SU-DHL-6 (cell line): ENCODE measurements around the gene ACOT4.

ENCODE experiments used
- H2AFZ ChIP-seq: fragments of 200-600 bp; sonication (generic); 2 replicates; pipeline ENCODE4 v1.6.1; 2014; ENCODE audit warnings: low read depth, mild to moderate bottlenecking, moderate library complexity, mixed read lengths, antibody characterized with exemption, low read length; ENCODE audit not compliant: severe bottlenecking
- H3F3A ChIP-seq: fragments of 200-600 bp; shearing (Covaris generic); 2 replicates; pipeline ENCODE4 v1.6.0; 2016; ENCODE audit warnings: antibody characterized with exemption, mild to moderate bottlenecking; ENCODE audit not compliant: insufficient read depth
- H3K27ac ChIP-seq: fragments of 200-600 bp; sonication (generic); 2 replicates; pipeline ENCODE4 v1.5.1; 2016; ENCODE audit warnings: low read depth, mild to moderate bottlenecking, low read length, moderate library complexity, mixed read lengths
- H3K27me3 ChIP-seq: fragments of 200-600 bp; sonication (generic), shearing (Covaris generic); 2 replicates; pipeline ENCODE4 v1.6.0; 2014; ENCODE audit warnings: mild to moderate bottlenecking, low read length
- H3K36me3 ChIP-seq: fragments of 200-600 bp; sonication (generic); 2 replicates; pipeline ENCODE4 v1.6.1; 2014; ENCODE audit warnings: mild to moderate bottlenecking, low read length, mixed read lengths
- H3K4me2 ChIP-seq: fragments of 300-600, 200-600 bp; shearing (Covaris generic), sonication (generic); 2 replicates; pipeline ENCODE4 v1.6.0; 2014; ENCODE audit warnings: low read length, low read depth, mild to moderate bottlenecking; ENCODE audit not compliant: poor library complexity, severe bottlenecking
- H3K4me3 ChIP-seq: fragments of 200-600 bp; sonication (generic); 2 replicates; pipeline ENCODE4 v1.5.1; 2014; ENCODE audit warnings: antibody characterized with exemption, low read length, mild to moderate bottlenecking, mixed read lengths; ENCODE audit not compliant: insufficient read depth, poor library complexity, severe bottlenecking
- H3K79me2 ChIP-seq: fragments of 200-600 bp; sonication (generic); 2 replicates; pipeline ENCODE4 v1.6.1; 2014; ENCODE audit warnings: mild to moderate bottlenecking, low read length, moderate library complexity; ENCODE audit not compliant: insufficient read depth
- H3K9ac ChIP-seq: fragments of 200-600 bp; sonication (generic); 2 replicates; pipeline ENCODE4 v1.7.0; 2014; ENCODE audit warnings: mild to moderate bottlenecking, low read length
- H3K9me2 ChIP-seq: fragments of 200-600 bp; sonication (generic); replicated peaks from 2 replicates; pipeline ENCODE4 v1.6.1; 2014; ENCODE audit warnings: low read length; ENCODE audit not compliant: insufficient read depth
- H3K9me3 ChIP-seq: fragments of 200-600 bp; sonication (generic); 2 replicates; pipeline ENCODE4 v1.6.1; 2014; ENCODE audit warnings: low read length, mixed read lengths; ENCODE audit not compliant: insufficient read depth
- H4K20me1 ChIP-seq: fragments of 200-600 bp; sonication (generic); 2 replicates; pipeline ENCODE4 v1.6.1; 2014; ENCODE audit warnings: low read depth, mild to moderate bottlenecking, antibody characterized with exemption, low read length, moderate library complexity, mixed read lengths
- EZH2phosphoT487 ChIP-seq: fragments of 200-600 bp; sonication (generic), shearing (Covaris generic); conservative IDR thresholded peaks from 2 replicates; pipeline ENCODE4 v1.6.1; 2018; ENCODE audit warnings: mild to moderate bottlenecking, antibody characterized with exemption, low read length, moderate library complexity, mixed read lengths
- TF ChIP-seq, protein P1 (sequence below): fragments of 200-600 bp; sonication (generic); IDR thresholded peaks from one replicate; pipeline ENCODE4 v1.5.1; 2017; ENCODE audit warnings: antibody characterized with exemption, mild to moderate bottlenecking, low read length, moderate library complexity; ENCODE audit not compliant: insufficient read depth, poor library complexity, severe bottlenecking

ACOT4 gene

DNA sequence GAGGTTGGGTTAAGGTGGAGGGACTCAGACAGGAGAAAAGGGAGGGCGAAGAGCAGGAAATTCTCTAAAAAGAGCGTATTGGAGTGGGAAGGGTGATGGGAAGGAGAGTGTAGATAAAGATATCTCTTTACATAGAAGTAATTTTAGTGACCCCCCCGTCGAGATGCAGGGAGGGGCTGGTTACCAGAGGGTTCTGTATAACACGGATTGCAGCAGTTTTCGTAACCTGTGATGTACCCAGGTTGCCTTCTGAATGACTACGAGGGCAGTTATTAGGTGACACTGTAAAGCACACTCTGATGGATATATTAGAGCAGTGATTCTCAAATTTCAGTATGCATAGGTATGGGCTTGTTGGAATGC lies 53.6 kb downstream of the ACOT4 start:
- TF ChIP-seq, protein P1, sequence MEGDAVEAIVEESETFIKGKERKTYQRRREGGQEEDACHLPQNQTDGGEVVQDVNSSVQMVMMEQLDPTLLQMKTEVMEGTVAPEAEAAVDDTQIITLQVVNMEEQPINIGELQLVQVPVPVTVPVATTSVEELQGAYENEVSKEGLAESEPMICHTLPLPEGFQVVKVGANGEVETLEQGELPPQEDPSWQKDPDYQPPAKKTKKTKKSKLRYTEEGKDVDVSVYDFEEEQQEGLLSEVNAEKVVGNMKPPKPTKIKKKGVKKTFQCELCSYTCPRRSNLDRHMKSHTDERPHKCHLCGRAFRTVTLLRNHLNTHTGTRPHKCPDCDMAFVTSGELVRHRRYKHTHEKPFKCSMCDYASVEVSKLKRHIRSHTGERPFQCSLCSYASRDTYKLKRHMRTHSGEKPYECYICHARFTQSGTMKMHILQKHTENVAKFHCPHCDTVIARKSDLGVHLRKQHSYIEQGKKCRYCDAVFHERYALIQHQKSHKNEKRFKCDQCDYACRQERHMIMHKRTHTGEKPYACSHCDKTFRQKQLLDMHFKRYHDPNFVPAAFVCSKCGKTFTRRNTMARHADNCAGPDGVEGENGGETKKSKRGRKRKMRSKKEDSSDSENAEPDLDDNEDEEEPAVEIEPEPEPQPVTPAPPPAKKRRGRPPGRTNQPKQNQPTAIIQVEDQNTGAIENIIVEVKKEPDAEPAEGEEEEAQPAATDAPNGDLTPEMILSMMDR, result no peak
- no peak for TF ChIP-seq EZH2phosphoT487
- no peaks in the 10 kb centered on the region for H3K9me2 ChIP-seq
- H3K27ac ChIP-seq, result no peak overlapping the region
- H4K20me1 ChIP-seq, result no peaks in the 10 kb centered on the region
- H2AFZ ChIP-seq, result peak overlapping the region; percentile 99
- no peaks in the 10 kb centered on the region for H3K36me3 ChIP-seq
- H3F3A ChIP-seq, result 0 out of 2 replicates have a peak, but pooled peaks cover 3% of the 10 kb centered on the region
- H3K4me3 ChIP-seq, result peak overlapping the region; percentile 90
- H3K4me2 ChIP-seq, result peak overlapping the region; percentile 100
- H3K79me2 ChIP-seq, result no peaks in the 10 kb centered on the region
- no peaks in the 10 kb centered on the region for H3K9me3 ChIP-seq
- H3K27me3 ChIP-seq, result no peaks in the 10 kb centered on the region
- peak overlapping the region; percentile 72 for H3K9ac ChIP-seq
